Activated T-helper 2 cell treated with anti-CD3 and anti-CD28 coated beads, Interferon-gamma antibody, Interleukin-2, Interleukin-4, amounts not matched to agents 10 μg/mL and 5 μg/mL and 100 μg/mL, durations not matched to agents 14 hours and 24 hours and 36 hours (primary cell): ENCODE results near the gene TNFAIP3. TPM values are rescaled to one million over a fixed set of nuclear protein-coding genes. Genes with fewer than 3 reads are reported as not detected.

Experiments used
- DNase-seq: peaks from one replicate; pipeline ENCODE4 v3.0.0; 2021; ENCODE audit warnings: low spot score
- H3K27ac Mint-ChIP-seq: one replicate; pipeline ENCODE4 v1.8.0; 2021; ENCODE audit warnings: mixed read lengths
- H3K27me3 Mint-ChIP-seq: one replicate; pipeline ENCODE4 v1.8.0; 2021; ENCODE audit warnings: low read depth, mixed read lengths
- H3K36me3 Mint-ChIP-seq: one replicate; pipeline ENCODE4 v1.8.0; 2021; ENCODE audit warnings: low read depth, mixed read lengths
- H3K4me1 Mint-ChIP-seq: one replicate; pipeline ENCODE4 v1.8.0; 2021; ENCODE audit warnings: low read depth, mixed read lengths
- H3K4me3 Mint-ChIP-seq: one replicate; pipeline ENCODE4 v1.8.0; 2021; ENCODE audit warnings: low read depth, mild to moderate bottlenecking, moderate library complexity, mixed read lengths
- H3K9me3 Mint-ChIP-seq: one replicate; pipeline ENCODE4 v1.8.0; 2021; ENCODE audit warnings: mixed read lengths
- intact Hi-C: fragments of 100-400 bp; cut with micrococcal nuclease; formaldehyde crosslinking; loops from one replicate; pipeline ENCODE4 v1.15.1; 2023
- total RNA-seq: library from RNA; stranded (reverse); gene quantifications from 2 replicates; pipeline ENCODE4 v1.2.3, GENCODE V29; 2022

TNFAIP3 gene
- total RNA-seq, 1 donor from 2014 or later: 251 TPM

- Mint-ChIP-seq H3K4me1 (peaks cover 24% of the 10 kb centered on the region), H3K36me3 (peaks cover 13% of the 10 kb centered on the region), H3K27me3 (no peaks in the 10 kb centered on the region), H3K4me3 (no peak overlapping the region), H3K9me3 (peaks cover 23% of the 10 kb centered on the region), H3K27ac (no peak overlapping the region)
- no peak for DNase-seq
- intact Hi-C loops: no loop called here
These were observed 50.7 kb downstream of the TNFAIP3 start for GRCh38 chr6:137917551-137918325.

- intact Hi-C loops: no loop called here
- H3K27ac Mint-ChIP-seq: no peak overlapping the region
- H3K27me3 Mint-ChIP-seq: no peaks in the 10 kb centered on the region
- no peak for DNase-seq
- no peak overlapping the region for H3K4me3 Mint-ChIP-seq
- H3K4me1 Mint-ChIP-seq: peaks cover 33% of the 10 kb centered on the region
- peaks cover 7% of the 10 kb centered on the region for H3K9me3 Mint-ChIP-seq
- peaks cover 6% of the 10 kb centered on the region for H3K36me3 Mint-ChIP-seq
These were observed 52.4 kb downstream of the TNFAIP3 start for GRCh38 chr6:137919502-137919823.

- no peak overlapping the region for H3K27ac Mint-ChIP-seq
- DNase-seq: no peak
- H3K27me3 Mint-ChIP-seq: no peaks in the 10 kb centered on the region
- H3K36me3 Mint-ChIP-seq: peaks cover 3% of the 10 kb centered on the region
- H3K4me3 Mint-ChIP-seq: no peak overlapping the region
- intact Hi-C loops: no loop called here
- peaks cover 34% of the 10 kb centered on the region for H3K4me1 Mint-ChIP-seq
- H3K9me3 Mint-ChIP-seq: peaks cover 1% of the 10 kb centered on the region
These were observed 53.0 kb downstream of the TNFAIP3 start for GRCh38 chr6:137919837-137920730.

GRCh38 chr6:137921823-137922222, 54.8 kb downstream of the TNFAIP3 start:
- H3K9me3 Mint-ChIP-seq: no peaks in the 10 kb centered on the region
- intact Hi-C loops: no loop called here

GRCh38 chr6:137923866-137924653, 57.0 kb downstream of the TNFAIP3 start:
- no peak for DNase-seq
- peaks cover 65% of the 10 kb centered on the region for H3K4me1 Mint-ChIP-seq
- intact Hi-C loops: no loop called here

More at GRCh38 chr6:137921823-137922222, 54.8 kb downstream of the TNFAIP3 start:
- Mint-ChIP-seq H3K4me3 (no peak overlapping the region), H3K36me3 (no peaks in the 10 kb centered on the region), H3K27me3 (no peaks in the 10 kb centered on the region), H3K27ac (no peak overlapping the region), H3K4me1 (peaks cover 51% of the 10 kb centered on the region)
- no peak for DNase-seq

GRCh38 chr6:137925141-137925698, 58.2 kb downstream of the TNFAIP3 start:
- Mint-ChIP-seq H3K4me1 (peaks cover 64% of the 10 kb centered on the region), H3K27ac (no peak overlapping the region), H3K9me3 (no peaks in the 10 kb centered on the region)

More at GRCh38 chr6:137923866-137924653, 57.0 kb downstream of the TNFAIP3 start:
- Mint-ChIP-seq H3K36me3 (no peaks in the 10 kb centered on the region), H3K27me3 (no peaks in the 10 kb centered on the region), H3K9me3 (no peaks in the 10 kb centered on the region), H3K4me3 (no peak overlapping the region), H3K27ac (no peak overlapping the region)

GRCh38 chr6:137926207-137926731, 59.2 kb downstream of the TNFAIP3 start:
- intact Hi-C loops: loop anchor here (5.0 kb wide), 1 partner anchor 219 kb away; no protein-coding TSS in a partner anchor
- H3K27me3 Mint-ChIP-seq: no peaks in the 10 kb centered on the region
- H3K4me1 Mint-ChIP-seq: peaks cover 65% of the 10 kb centered on the region
- H3K27ac Mint-ChIP-seq: peak overlapping the region; percentile 97
- H3K4me3 Mint-ChIP-seq: no peak overlapping the region
- no peaks in the 10 kb centered on the region for H3K9me3 Mint-ChIP-seq
- peaks cover 3% of the 10 kb centered on the region for H3K36me3 Mint-ChIP-seq
- DNase-seq: no peak

More at GRCh38 chr6:137925141-137925698, 58.2 kb downstream of the TNFAIP3 start:
- intact Hi-C loops: loop anchor here (5.0 kb wide), 1 partner anchor 218 kb away; no protein-coding TSS in a partner anchor
- no peak for DNase-seq
- H3K36me3 Mint-ChIP-seq: no peaks in the 10 kb centered on the region
- H3K27me3 Mint-ChIP-seq: no peaks in the 10 kb centered on the region
- H3K4me3 Mint-ChIP-seq: no peak overlapping the region

GRCh38 chr6:137926985-137927384, 59.9 kb downstream of the TNFAIP3 start:
- no peak for DNase-seq
- no peak overlapping the region for H3K4me3 Mint-ChIP-seq
- H3K27me3 Mint-ChIP-seq: no peaks in the 10 kb centered on the region
- H3K27ac Mint-ChIP-seq: peak overlapping the region; percentile 97
- H3K4me1 Mint-ChIP-seq: peaks cover 66% of the 10 kb centered on the region
- H3K9me3 Mint-ChIP-seq: no peaks in the 10 kb centered on the region
- H3K36me3 Mint-ChIP-seq: peaks cover 3% of the 10 kb centered on the region
- intact Hi-C loops: loop anchor here (1.0 to 5.0 kb wide), 6 partner anchors 13 to 270 kb away; no protein-coding TSS in a partner anchor

- no peaks in the 10 kb centered on the region for H3K9me3 Mint-ChIP-seq
These were observed 60.7 kb downstream of the TNFAIP3 start for GRCh38 chr6:137927777-137928218.

GRCh38 chr6:137928286-137928685, 61.2 kb downstream of the TNFAIP3 start:
- peaks cover 69% of the 10 kb centered on the region for H3K4me1 Mint-ChIP-seq
- no peaks in the 10 kb centered on the region for H3K9me3 Mint-ChIP-seq
- peaks cover 4% of the 10 kb centered on the region for H3K36me3 Mint-ChIP-seq
- H3K27me3 Mint-ChIP-seq: no peaks in the 10 kb centered on the region
- H3K27ac Mint-ChIP-seq: peak overlapping the region; percentile 97
- no peak for DNase-seq
- peak overlapping the region; percentile 59 for H3K4me3 Mint-ChIP-seq
- intact Hi-C loops: loop anchor here (5.0 kb wide), 1 partner anchor 221 kb away; no protein-coding TSS in a partner anchor

More at GRCh38 chr6:137927777-137928218, 60.7 kb downstream of the TNFAIP3 start:
- intact Hi-C loops: loop anchor here (1.0 to 5.0 kb wide), 6 partner anchors 13 to 270 kb away; no protein-coding TSS in a partner anchor
- Mint-ChIP-seq H3K27me3 (no peaks in the 10 kb centered on the region), H3K27ac (peak overlapping the region; percentile 97), H3K36me3 (peaks cover 3% of the 10 kb centered on the region), H3K4me3 (peak overlapping the region; percentile 59), H3K4me1 (peaks cover 70% of the 10 kb centered on the region)
- peak; percentile 74 for DNase-seq

GRCh38 chr6:137931849-137932465, 64.9 kb downstream of the TNFAIP3 start:
- no peak overlapping the region for H3K27ac Mint-ChIP-seq
- H3K27me3 Mint-ChIP-seq: no peaks in the 10 kb centered on the region
- H3K4me3 Mint-ChIP-seq: no peak overlapping the region
- H3K9me3 Mint-ChIP-seq: peaks cover 20% of the 10 kb centered on the region
- no peak for DNase-seq
- intact Hi-C loops: no loop called here
- H3K4me1 Mint-ChIP-seq: peaks cover 50% of the 10 kb centered on the region
- peaks cover 19% of the 10 kb centered on the region for H3K36me3 Mint-ChIP-seq
